Head of caudate nucleus (tissue), 42 donors: ENCODE measurements around the gene CAMK1.
A peak's percentile ranks its signal among the peaks of the same experiment; 100 is the strongest.
"Not testable (repeated sequence)": the region's sequence is repeated elsewhere in the genome, so short reads cannot be mapped to it uniquely, and the experiment has no call there.

Experiments used
- DNase-seq, 42 donors: peaks; one replicate each; pipeline versions ENCODE4 v3.0.0 to v3.0.0-alpha.2; 2020 to 2021; ENCODE audit warnings: mixed read lengths in 7 of 42
- intact Hi-C: fragments of 100-400 bp; cut with DNase I; formaldehyde crosslinking; loops from one replicate; pipeline ENCODE4 v1.15.0; 2022

The CAMK1 gene

DNA sequence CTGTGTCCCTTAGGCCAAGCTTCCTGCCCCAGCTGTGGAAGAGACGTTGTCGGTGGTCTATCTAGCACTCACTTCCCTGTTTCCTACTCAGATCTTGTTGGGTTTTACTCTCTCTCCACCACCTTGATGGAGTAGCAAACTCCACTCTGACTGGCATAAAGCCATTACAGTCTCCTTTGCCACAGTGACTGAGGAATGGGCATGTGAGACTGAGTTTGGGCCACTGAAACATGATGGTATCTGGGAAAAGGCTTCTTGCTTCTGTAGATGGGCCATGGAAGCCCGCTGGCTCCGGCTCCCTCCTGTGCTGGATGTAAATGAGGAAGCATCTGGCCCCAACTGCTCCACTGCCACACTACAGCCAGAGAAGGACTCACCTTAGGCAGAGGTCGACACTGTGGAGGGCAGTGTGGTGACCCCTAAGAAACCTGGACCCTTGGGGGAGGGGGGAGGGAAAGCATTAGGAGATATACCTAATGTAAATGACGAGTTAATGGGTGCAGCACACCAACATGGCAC, 9.4 kb upstream of the CAMK1 start:
- no peak for DNase-seq
- intact Hi-C loops = no loop called here

GRCh38 chr3:9778143-9779074, 8.7 kb upstream of the CAMK1 start:
- intact Hi-C loops = no loop called here

GRCh38 chr3:9777694-9778021, 7.9 kb upstream of the CAMK1 start:
- peak in 5 of 42 donors; percentile 25 to 63 (median 26) for DNase-seq
- intact Hi-C loops = no loop called here

More at GRCh38 chr3:9778143-9779074, 8.7 kb upstream of the CAMK1 start:
- DNase-seq = peak in 28 of 42 donors; percentile 18 to 89 (median 62)

DNA sequence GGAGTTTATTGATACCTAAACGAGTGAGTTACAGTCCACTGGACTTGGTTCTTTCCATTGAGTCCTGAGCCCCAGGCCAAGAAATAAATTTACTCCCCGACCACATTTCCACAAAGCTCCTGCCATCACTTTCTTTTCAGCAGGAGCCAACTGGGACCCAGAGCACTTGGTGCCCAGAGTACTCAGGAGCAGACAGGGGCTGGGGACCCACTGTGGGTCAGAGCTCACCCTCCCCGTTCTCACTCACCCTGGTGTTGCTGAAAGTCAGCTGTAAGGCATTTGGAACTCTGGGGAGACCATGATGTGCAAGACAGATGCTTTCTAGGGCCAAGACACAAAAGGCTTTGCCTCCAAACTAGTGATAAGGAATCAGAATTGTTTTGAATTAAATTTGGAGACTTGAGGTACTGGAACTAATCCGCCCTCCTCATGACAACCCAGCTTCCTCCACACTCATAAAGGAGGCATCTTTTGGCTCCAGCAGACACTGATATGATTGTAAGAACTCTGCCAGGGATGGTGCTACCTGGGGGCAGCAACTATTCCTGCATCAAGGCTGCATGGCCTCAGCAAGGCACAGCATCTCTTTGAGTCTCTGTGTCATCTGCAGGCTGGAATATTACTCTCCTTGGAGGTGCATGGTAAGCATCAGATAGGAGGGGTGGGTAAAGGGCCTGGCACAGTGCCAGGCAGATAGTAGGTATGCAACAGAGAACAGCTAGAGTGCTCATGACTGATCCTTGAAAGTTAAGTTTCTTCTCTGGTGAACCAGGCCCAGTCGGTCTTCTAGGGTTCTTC, 7.3 kb upstream of the CAMK1 start:
- intact Hi-C loops = no loop called here
- DNase-seq = peak in 9 of 42 donors; percentile 20 to 68 (median 44)

DNA sequence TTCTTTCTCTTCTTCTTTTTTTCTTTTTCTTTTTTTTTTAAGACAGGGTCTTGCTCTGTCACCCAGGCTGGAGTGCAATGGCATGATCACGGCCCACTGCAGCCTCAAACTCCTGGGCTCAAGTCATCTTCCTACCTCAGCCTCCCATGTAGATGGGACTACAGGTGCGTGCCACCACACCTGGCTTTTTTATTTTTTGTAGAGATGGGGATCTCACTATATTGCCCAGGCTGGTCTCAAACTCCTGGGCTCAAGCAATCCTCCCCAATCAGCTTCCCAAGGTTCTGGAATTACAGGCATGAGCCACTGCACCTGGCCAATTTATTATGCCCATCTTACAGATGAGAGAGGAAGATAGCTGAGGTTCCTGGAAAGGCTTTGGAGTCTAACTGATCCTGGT, 1.3 kb upstream of the CAMK1 start:
- intact Hi-C loops, DNase-seq: not testable (repeated sequence)

DNA sequence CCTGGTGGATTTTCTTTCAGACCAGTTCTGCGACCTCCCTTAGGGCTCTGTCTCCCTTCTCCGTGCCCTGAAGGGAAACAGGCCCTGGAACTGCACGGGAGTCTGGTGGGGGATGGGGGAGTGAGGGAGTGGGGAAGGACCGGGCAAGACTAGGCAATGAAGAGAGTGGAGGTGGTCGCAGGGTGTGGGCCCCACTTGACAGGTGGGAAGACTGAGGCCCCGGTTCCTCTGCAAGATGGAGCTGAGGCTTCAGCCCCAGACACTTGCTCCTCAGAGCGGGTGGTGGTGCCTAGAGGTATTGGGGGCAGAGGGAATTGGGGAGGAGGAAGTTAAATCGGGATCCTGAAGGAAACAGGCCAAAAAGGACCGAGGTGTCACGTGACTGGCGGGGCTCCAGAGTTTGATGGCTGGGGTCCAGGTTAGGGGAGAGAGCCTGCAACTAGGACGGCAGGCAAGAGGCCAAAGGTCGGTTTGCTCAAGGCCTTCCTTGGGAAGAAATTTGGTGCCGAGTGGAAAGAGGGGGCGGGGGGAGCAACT, 597 bp upstream of the CAMK1 start:
- DNase-seq = peak in 37 of 42 donors; percentile 18 to 86 (median 64)
- intact Hi-C loops = no loop called here

- intact Hi-C loops = loop anchor here (2.0 kb wide), 1 partner anchor 18 kb away; no protein-coding TSS in a partner anchor
- peak in 2 of 42 donors; percentile 22 to 29 for DNase-seq
These were observed 735 bp downstream of the CAMK1 start for GRCh38 chr3:9769012-9769411.

GRCh38 chr3:9768141-9768775, 1.5 kb downstream of the CAMK1 start:
- peak in 6 of 42 donors; percentile 26 to 40 (median 32) for DNase-seq
- intact Hi-C loops = loop anchor here (2.0 kb wide), 1 partner anchor 17 kb away; no protein-coding TSS in a partner anchor

DNA sequence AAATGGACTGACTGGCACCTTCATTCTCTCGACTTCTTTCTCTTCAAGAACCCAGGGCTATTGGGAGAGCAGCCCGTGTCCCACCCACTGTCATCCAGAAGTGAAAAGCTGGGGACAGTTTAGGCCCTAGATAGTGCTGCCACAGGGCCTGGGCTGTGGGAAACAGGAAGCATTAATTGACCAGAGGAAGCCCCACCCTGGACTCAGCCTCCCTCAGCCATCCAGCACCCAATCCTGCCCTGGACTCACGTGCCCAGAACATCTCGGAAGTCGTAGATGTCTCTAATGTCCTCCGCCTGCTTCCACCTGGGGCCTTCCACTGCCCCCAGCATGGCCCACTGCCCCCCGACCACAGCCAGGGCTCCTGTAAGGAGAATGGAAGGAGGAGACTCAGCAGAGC, 2.3 kb downstream of the CAMK1 start:
- intact Hi-C loops = no loop called here
- no peak for DNase-seq

GRCh38 chr3:9765865-9766264, 3.9 kb downstream of the CAMK1 start:
- DNase-seq = no peak
- intact Hi-C loops = no loop called here

GRCh38 chr3:9762871-9763270, 6.9 kb downstream of the CAMK1 start:
- intact Hi-C loops = no loop called here
- no peak for DNase-seq

DNA sequence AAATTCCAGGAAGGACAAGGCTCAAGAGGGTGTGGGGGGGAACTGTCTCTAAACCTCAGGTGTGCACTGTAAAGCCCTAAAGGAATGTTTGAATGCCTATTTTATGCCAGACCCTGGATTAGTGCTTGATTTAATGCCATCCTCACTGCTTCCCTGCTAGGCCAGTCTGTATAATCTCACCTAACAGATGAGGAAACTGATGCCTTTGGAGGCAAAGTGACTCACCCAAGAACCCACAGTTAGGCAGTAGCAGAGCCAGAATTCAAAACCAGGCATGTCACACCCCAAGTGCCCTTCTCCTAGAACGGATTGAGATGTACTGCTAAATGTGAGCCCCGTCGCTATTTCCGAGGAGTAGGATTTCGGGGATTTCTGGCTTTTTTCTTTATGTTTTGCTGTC, 7.8 kb downstream of the CAMK1 start:
- intact Hi-C loops = no loop called here
- no peak for DNase-seq

GRCh38 chr3:9760779-9761505, 8.8 kb downstream of the CAMK1 start:
- DNase-seq = no peak
- intact Hi-C loops = no loop called here

DNA sequence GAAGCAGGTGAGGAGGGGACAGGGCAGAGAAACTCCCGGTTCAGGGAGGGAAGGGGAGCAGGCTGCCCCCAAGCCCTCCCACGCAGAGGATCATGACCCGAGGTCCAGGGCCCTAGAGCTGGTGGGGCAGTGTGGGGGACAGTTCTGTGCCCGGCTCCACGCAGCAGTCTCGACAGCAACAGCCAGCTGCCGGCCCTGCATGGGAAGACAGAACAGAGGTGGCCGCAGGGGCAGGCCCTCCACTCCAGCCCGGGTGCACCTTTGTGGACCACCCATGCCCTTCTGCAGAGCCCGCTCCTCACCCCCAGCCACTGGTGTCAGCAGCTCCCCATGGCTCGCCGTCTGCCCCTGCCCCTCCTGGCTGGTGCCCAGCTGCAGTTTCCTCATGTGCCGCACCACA, 12.3 kb downstream of the CAMK1 start:
- intact Hi-C loops = no loop called here
- DNase-seq = no peak

DNA sequence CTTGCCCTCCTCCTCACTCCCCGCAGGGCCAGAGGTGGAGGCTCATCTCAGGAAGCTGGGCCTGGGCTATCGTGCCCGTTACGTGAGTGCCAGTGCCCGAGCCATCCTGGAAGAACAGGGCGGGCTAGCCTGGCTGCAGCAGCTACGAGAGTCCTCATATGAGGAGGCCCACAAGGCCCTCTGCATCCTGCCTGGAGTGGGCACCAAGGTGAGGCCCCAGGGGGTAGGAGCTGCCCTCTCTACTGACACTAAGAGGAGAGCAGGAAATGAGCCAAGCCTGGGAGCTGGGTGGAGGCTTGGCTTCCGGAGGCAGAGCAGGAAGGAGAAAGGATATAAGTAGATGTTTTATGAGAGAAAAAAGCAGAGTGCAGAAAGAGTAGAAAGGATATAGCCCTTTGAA, 15.1 kb downstream of the CAMK1 start:
- intact Hi-C loops = no loop called here
- DNase-seq = no peak

GRCh38 chr3:9750556-9751411, 19.0 kb downstream of the CAMK1 start:
- peak in 1 of 42 donors; percentile 30 for DNase-seq
- intact Hi-C loops = loop anchor here (2.0 kb wide), 1 partner anchor 18 kb away; the partner anchor contains the start of gene CAMK1
